Hindlimb muscle (tissue), 1 donor: ENCODE measurements around the gene F9. TPM values are rescaled to one million over a fixed set of nuclear protein-coding genes. Genes with fewer than 3 reads are reported as not detected.
A peak's percentile ranks its signal among the peaks of the same experiment; 100 is the strongest.
"Not testable (repeated sequence)": the region's sequence is repeated elsewhere in the genome, so short reads cannot be mapped to it uniquely, and the experiment has no call there.

Experiments used
- DNase-seq: peaks from one replicate; pipeline ENCODE4 v3.0.0-alpha.2; 2013
- polyA plus RNA-seq: library from polyadenylated mRNA; unstranded; fragments of 120-200 nt; gene quantifications from one replicate; pipeline ENCODE4 v1.2.1, GENCODE V29; 2013; ENCODE audit not compliant: insufficient read length

Gene F9
- not detected for polyA plus RNA-seq

GRCh38 chrX:139530550-139530949 lies at the start of gene F9:
Gene F9 (plus strand): TSS chrX:139530739. CDS start chrX:139530765, 26 bp downstream.
- DNase-seq, result no peak

- no peak for DNase-seq
Measured at GRCh38 chrX:139483699-139484098, 46.8 kb upstream of the F9 start.

- DNase-seq, result peak; percentile 5
Measured at GRCh38 chrX:139484591-139484990, 45.9 kb upstream of the F9 start.

- no peak for DNase-seq
Measured at GRCh38 chrX:139495324-139495723, 35.2 kb upstream of the F9 start.

DNA sequence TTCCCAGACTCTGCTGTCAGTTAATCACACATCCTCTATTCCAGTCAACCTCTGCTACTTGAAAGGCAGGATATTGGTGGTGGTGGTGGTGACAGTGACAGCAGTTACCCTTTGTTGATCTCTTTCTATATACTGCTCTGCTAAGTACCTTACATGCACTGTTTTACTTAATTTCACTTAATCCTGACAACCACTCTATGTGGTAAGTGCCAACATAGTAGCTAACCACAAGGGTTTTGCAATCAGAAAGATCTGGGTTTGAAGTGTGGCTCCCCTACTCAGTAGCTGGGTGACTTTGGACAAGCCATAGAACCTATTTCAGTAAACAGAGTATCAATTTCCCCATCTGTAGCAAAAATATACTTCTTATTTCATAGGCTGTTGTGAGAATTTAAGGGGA lies 24.2 kb upstream of the F9 start:
- DNase-seq, result no peak

DNA sequence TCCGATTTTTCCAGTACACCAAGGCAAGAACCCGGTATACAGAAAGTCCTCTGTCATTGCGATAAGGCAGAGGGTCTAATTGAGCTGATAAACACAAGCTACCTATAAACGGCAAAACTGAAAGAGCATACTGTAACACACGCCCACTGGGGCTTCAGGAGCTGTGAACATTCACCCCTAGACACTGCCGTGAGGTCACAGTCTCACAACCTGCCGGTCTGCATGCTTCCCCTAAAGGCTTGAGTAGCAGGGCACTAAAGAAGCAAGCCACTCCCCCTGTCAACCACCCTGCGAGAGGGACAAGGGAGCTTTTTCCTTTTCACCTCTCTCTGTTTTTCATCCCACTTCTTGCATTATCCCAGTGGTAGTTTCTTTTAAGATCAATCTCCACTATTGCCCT lies 22.4 kb upstream of the F9 start:
- DNase-seq, result no peak

DNA sequence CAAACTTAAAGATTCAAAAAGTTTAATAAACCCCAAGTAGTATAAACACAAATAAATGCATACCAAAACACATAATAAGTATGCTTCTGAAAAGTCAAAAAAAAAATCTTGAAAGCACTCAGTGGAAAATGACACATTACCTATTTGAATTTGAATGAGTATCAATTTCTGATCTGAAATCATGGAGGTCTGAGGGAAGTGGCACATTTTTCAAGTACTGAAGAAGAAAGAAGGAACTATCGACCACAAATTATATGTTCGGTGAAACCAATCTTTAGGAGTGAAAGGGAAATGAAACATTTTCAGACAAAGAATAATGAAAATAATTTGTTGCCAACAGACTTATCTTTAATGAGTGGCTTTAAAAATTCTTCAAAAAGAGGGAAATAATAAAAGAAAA lies 12.1 kb upstream of the F9 start:
- no peak for DNase-seq

GRCh38 chrX:139528829-139529228 lies 1.7 kb upstream of the F9 start:
- not testable (repeated sequence) for DNase-seq

DNA sequence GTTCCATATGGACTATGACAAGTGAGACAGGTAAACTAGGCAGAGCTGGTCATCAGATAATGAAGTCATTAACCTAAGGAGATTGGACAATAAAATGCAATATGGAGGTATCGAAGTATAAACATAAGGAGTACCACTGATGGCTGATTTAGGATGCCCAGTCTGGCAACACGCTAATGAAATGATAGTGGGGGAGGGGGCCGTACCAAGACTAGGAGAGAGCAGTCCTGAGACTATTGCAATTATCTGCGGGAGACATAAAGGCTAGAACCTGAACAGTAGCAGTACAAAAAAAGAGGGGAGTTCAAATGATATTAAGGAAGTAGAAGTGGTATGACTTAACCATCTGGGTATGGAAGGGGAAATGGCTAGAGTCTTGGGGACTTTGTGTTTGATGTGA lies 2.3 kb downstream of the F9 start:
- no peak for DNase-seq

DNA sequence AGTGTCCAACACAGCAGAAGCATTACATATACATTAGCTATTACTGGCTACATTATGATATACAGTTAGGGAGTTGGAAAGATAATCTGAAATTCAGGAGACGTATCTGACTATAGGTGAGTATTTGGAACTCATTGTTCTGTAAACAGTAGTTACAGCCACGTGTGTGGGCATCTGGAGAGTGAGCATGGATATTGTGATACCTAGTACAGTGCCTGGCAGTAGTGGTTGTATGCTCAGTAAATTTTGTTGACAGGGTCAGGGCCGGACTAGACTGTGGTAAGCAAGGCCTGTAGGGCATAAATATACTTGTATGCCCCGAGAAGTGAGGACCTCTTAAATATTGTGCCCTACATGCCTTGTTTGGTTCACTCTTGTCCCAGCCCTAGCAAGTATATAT lies 2.9 kb downstream of the F9 start:
- no peak for DNase-seq

- no peak for DNase-seq
Measured at GRCh38 chrX:139538907-139539790, 8.6 kb downstream of the F9 start.

DNA sequence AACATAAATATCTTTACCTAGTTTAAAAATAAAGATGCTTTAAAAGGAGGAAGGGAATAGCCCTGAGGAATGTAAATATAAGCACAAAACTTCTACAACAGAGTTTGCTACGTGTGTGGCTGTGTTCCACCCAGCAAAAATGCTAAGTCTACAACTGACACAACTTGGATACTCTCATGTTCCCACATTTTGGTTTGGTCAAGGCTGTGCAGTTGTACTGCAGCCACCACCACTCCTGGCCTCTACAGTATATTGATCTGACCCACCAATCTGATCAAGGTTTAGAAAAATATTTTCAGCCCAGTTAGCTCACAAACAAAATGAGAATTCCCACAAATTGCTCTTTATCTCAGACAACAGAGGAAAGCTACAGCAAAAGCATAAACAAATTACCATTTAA lies 12.1 kb downstream of the F9 start:
- DNase-seq, result no peak

GRCh38 chrX:139543920-139544319 lies 13.4 kb downstream of the F9 start:
- DNase-seq, result no peak

- DNase-seq, result no peak
Measured at GRCh38 chrX:139544591-139544990, 14.1 kb downstream of the F9 start.

DNA sequence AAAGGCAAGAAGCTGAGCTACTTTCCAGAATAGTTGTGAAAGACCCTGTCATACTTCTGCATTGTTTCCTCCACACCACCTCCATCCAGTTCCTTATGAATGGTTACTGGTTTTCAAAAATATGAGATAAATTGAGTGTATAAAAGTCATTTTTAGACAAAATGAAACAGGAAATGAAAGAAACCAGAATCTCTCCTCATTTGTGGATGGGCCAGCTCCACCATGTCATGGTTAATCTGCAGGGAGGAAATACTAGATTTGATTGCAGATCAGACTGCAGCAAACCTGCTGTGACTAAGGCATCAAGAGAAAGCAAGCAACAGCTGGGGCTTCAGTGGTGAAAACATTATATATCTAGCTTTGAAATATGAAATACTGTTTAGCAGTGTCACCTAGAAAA lies 23.8 kb downstream of the F9 start:
- no peak for DNase-seq

GRCh38 chrX:139554991-139555675 lies 24.6 kb downstream of the F9 start:
- no peak for DNase-seq

DNA sequence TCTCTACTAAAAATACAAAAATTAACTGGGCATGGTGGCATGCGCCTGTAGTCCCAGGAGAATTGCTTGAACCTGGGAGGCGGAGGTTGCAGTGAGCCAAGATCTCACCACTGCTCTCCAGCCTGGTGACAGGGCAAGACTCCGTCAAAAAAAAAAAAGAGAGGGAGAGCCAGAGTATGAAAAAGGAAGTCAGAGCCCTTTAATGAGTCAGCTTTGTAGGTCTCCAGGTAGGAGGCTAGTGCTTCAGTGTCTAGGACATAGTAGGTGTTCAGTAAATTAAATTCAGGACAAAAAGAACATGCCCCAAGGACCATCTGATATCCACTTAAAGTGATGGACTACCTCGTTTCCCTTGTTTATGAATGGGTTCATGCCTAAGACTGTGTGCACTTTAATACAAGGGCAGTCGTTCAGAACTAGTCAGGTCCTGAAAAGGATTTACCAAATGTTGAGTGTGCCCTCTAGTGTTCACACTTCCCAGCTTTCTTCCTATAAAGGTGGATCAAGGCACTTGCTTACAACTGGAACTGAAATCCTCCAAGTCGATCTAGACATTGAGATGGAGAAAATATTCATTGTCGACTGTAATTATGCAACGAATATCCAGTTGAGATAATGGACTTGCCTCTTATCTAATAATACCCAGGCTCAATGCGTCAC lies 29.0 kb downstream of the F9 start:
- peak; percentile 53 for DNase-seq

GRCh38 chrX:139560221-139560620 lies 29.7 kb downstream of the F9 start:
- DNase-seq, result no peak

- DNase-seq, result no peak
Measured at GRCh38 chrX:139563251-139563650, 32.7 kb downstream of the F9 start.

- DNase-seq, result no peak
Measured at GRCh38 chrX:139566981-139567380, 36.4 kb downstream of the F9 start.

DNA sequence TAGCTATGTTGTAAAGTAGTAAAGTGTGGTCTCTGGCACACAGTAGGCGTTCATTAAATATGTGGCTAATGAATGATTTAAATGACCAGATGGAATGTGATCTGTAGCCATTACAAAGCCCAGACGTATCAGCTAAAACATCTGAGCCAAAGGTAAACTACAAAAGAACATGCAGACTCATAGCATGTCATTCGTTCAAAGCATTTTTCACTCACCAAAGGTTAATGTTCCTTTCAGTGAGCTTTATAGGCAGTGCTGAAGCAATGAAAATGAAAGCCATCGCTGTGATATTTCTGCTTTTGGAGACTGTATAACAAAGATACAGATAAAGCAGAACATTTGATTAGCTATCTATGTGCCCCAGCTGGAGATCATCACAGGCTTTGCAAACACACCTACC lies 50.5 kb downstream of the F9 start:
- DNase-seq, result no peak

GRCh38 chrX:139585613-139586012 lies 55.1 kb downstream of the F9 start:
- no peak for DNase-seq

- DNase-seq, result no peak
Measured at GRCh38 chrX:139596068-139596467, 65.5 kb downstream of the F9 start.

DNA sequence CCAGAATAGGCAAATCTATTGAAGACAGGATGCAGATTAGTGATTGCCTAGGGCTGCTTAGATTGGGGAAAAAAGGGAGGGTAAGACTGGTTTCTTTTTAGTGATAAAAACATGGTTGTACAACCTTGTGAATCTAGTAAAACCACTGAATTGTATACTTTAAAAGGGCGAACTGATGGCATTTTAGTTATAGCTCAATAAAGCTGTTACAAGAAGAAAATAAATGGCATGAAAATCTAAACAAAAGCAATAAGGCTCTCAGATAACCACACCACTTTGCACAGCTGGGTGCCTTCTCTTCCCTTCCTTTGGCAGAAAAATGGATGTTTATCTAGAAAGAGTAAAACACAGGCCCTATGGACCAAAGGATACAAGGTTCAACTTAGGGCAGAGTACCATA lies 69.6 kb downstream of the F9 start:
- DNase-seq, result no peak
